Measurements from ENCODE around the gene HASPIN. TPM values are rescaled to one million over a fixed set of nuclear protein-coding genes. Genes with fewer than 3 reads are reported as not detected.
A peak's percentile ranks its signal among the peaks of the same experiment; 100 is the strongest.

The HASPIN gene
- polyA plus RNA-seq (2013), result 0.87 TPM

- WGBS (ENCODE audit: insufficient coverage), result under 1% methylated on average over 71 of the region's 98 CpGs
- POLR2A ChIA-PET, result no interaction called here
- Histone ChIP-seq H3K4me1 (ENCODE audit: control extremely low read depth in 1 of 4, control insufficient read depth in 4 of 4, insufficient read depth in 4 of 4, low read length in 3 of 4) (peaks cover 25 to 43% (median 32%) of the 10 kb centered on the region in 4 experiments), H3K27ac (ENCODE audit: insufficient read depth in 1 of 2, low read depth in 1 of 2, low read length in 2 of 2, poor library complexity in 1 of 2, severe bottlenecking in 2 of 2) (peak within 1 kb of the TSS; percentile 74 to 90), H3K4me3 (ENCODE audit: control insufficient read depth in 1 of 7, extremely low read depth in 1 of 7, insufficient read depth in 4 of 7, low read depth in 2 of 7, low read length in 6 of 7) (peak within 1 kb of the TSS; percentile 81 to 99 (median 91)), H3K36me3 (ENCODE audit: control insufficient read depth in 4 of 4, insufficient read depth in 4 of 4, low read length in 3 of 4) (peaks cover 0 to 30% (median 7%) of the 10 kb centered on the region in 4 experiments), H3K27me3 (replicated peaks in 2 of 5; ENCODE audit: control insufficient read depth in 4 of 5, insufficient read depth in 5 of 5, low read length in 4 of 5) (no peaks in the 10 kb centered on the region), H3K9me3 (ENCODE audit: control extremely low read depth in 1 of 5, control insufficient read depth in 4 of 5, insufficient read depth in 2 of 5, low read depth in 1 of 5, low read length in 4 of 5) (no peaks in the 10 kb centered on the region)
- CTCF ChIA-PET, result interaction anchor here (1.0 to 2.8 kb wide), 5 partner anchors 11 to 102 kb away, joined by 3 to 11 read pairs (median 5); no protein-coding TSS in a partner anchor
- DNase-seq, result peak; percentile 85 to 92 (median 90)
These were observed at the start of gene HASPIN for GRCh38 chr17:3723556-3724377. HASPIN (plus strand) TSS chr17:3723903; CDS start chr17:3723936, 33 bp downstream.

GRCh38 chr17:3675886-3676285, 47.8 kb upstream of the HASPIN start:
- ChIA-PET POLR2A (no interaction called here), CTCF (interaction anchor here (1.5 kb wide), 1 partner anchor 155 kb away, joined by 3 read pairs; no protein-coding TSS in a partner anchor)

GRCh38 chr17:3678095-3678820, 45.4 kb upstream of the HASPIN start:
- CTCF ChIA-PET, result interaction anchor here (0.9 to 1.3 kb wide), 4 partner anchors 14 to 149 kb away, joined by 3 to 4 read pairs (median 3); no protein-coding TSS in a partner anchor

More at GRCh38 chr17:3675886-3676285, 47.8 kb upstream of the HASPIN start:
- DNase-seq, result no peak
- no peaks in the 10 kb centered on the region for H3K9me3 ChIP-seq (ENCODE audit: control extremely low read depth in 1 of 5, control insufficient read depth in 4 of 5, insufficient read depth in 2 of 5, low read depth in 1 of 5, low read length in 4 of 5)
- no peak overlapping the region for H3K27ac ChIP-seq (ENCODE audit: insufficient read depth in 1 of 2, low read depth in 1 of 2, low read length in 2 of 2, poor library complexity in 1 of 2, severe bottlenecking in 2 of 2)
- H3K27me3 ChIP-seq (replicated peaks in 2 of 5; ENCODE audit: control insufficient read depth in 4 of 5, insufficient read depth in 5 of 5, low read length in 4 of 5), result no peaks in the 10 kb centered on the region
- WGBS (ENCODE audit: insufficient coverage), result 94% methylated on average over 11 of the region's 11 CpGs
- no peak overlapping the region for H3K4me3 ChIP-seq (ENCODE audit: control insufficient read depth in 1 of 7, extremely low read depth in 1 of 7, insufficient read depth in 4 of 7, low read depth in 2 of 7, low read length in 6 of 7)
- H3K36me3 ChIP-seq (ENCODE audit: control insufficient read depth in 4 of 4, insufficient read depth in 4 of 4, low read length in 3 of 4), result peaks cover 0 to 3% (median 1%) of the 10 kb centered on the region in 4 experiments
- H3K4me1 ChIP-seq (ENCODE audit: control extremely low read depth in 1 of 4, control insufficient read depth in 4 of 4, insufficient read depth in 4 of 4, low read length in 3 of 4), result no peaks in the 10 kb centered on the region

GRCh38 chr17:3678821-3679530, 44.7 kb upstream of the HASPIN start:
- H3K4me3 ChIP-seq (ENCODE audit: control insufficient read depth in 1 of 7, extremely low read depth in 1 of 7, insufficient read depth in 4 of 7, low read depth in 2 of 7, low read length in 6 of 7), result no peak overlapping the region
- H3K9me3 ChIP-seq (ENCODE audit: control extremely low read depth in 1 of 5, control insufficient read depth in 4 of 5, insufficient read depth in 2 of 5, low read depth in 1 of 5, low read length in 4 of 5), result no peaks in the 10 kb centered on the region
- ChIA-PET CTCF (interaction anchor here (0.9 to 1.3 kb wide), 5 partner anchors 13 to 149 kb away, joined by 3 to 4 read pairs (median 3); no protein-coding TSS in a partner anchor), POLR2A (no interaction called here)
- H3K27ac ChIP-seq (ENCODE audit: insufficient read depth in 1 of 2, low read depth in 1 of 2, low read length in 2 of 2, poor library complexity in 1 of 2, severe bottlenecking in 2 of 2), result no peak overlapping the region
- peaks cover 0 to 3% (median 0%) of the 10 kb centered on the region in 5 experiments for H3K27me3 ChIP-seq (replicated peaks in 2 of 5; ENCODE audit: control insufficient read depth in 4 of 5, insufficient read depth in 5 of 5, low read length in 4 of 5)
- H3K4me1 ChIP-seq (ENCODE audit: control extremely low read depth in 1 of 4, control insufficient read depth in 4 of 4, insufficient read depth in 4 of 4, low read length in 3 of 4), result peaks cover 0 to 2% (median 0%) of the 10 kb centered on the region in 4 experiments
- no peak for DNase-seq
- H3K36me3 ChIP-seq (ENCODE audit: control insufficient read depth in 4 of 4, insufficient read depth in 4 of 4, low read length in 3 of 4), result no peaks in the 10 kb centered on the region
- WGBS (ENCODE audit: insufficient coverage), result 94% methylated on average over 27 of the region's 27 CpGs

More at GRCh38 chr17:3678095-3678820, 45.4 kb upstream of the HASPIN start:
- no peaks in the 10 kb centered on the region for H3K9me3 ChIP-seq (ENCODE audit: control extremely low read depth in 1 of 5, control insufficient read depth in 4 of 5, insufficient read depth in 2 of 5, low read depth in 1 of 5, low read length in 4 of 5)
- H3K4me1 ChIP-seq (ENCODE audit: control extremely low read depth in 1 of 4, control insufficient read depth in 4 of 4, insufficient read depth in 4 of 4, low read length in 3 of 4), result peaks cover 0 to 2% (median 0%) of the 10 kb centered on the region in 4 experiments
- H3K4me3 ChIP-seq (ENCODE audit: control insufficient read depth in 1 of 7, extremely low read depth in 1 of 7, insufficient read depth in 4 of 7, low read depth in 2 of 7, low read length in 6 of 7), result no peak overlapping the region
- no peaks in the 10 kb centered on the region for H3K36me3 ChIP-seq (ENCODE audit: control insufficient read depth in 4 of 4, insufficient read depth in 4 of 4, low read length in 3 of 4)
- no peak overlapping the region for H3K27ac ChIP-seq (ENCODE audit: insufficient read depth in 1 of 2, low read depth in 1 of 2, low read length in 2 of 2, poor library complexity in 1 of 2, severe bottlenecking in 2 of 2)
- H3K27me3 ChIP-seq (replicated peaks in 2 of 5; ENCODE audit: control insufficient read depth in 4 of 5, insufficient read depth in 5 of 5, low read length in 4 of 5), result no peaks in the 10 kb centered on the region
- POLR2A ChIA-PET, result no interaction called here
- WGBS (ENCODE audit: insufficient coverage), result 93% methylated on average over 16 of the region's 16 CpGs
- no peak for DNase-seq

- WGBS (ENCODE audit: insufficient coverage), result 85% methylated on average over 18 of the region's 20 CpGs
- no peak overlapping the region for H3K4me3 ChIP-seq (ENCODE audit: control insufficient read depth in 1 of 7, extremely low read depth in 1 of 7, insufficient read depth in 4 of 7, low read depth in 2 of 7, low read length in 6 of 7)
- H3K4me1 ChIP-seq (ENCODE audit: control extremely low read depth in 1 of 4, control insufficient read depth in 4 of 4, insufficient read depth in 4 of 4, low read length in 3 of 4), result peaks cover 0 to 2% (median 0%) of the 10 kb centered on the region in 4 experiments
- no peak overlapping the region for H3K27ac ChIP-seq (ENCODE audit: insufficient read depth in 1 of 2, low read depth in 1 of 2, low read length in 2 of 2, poor library complexity in 1 of 2, severe bottlenecking in 2 of 2)
- H3K36me3 ChIP-seq (ENCODE audit: control insufficient read depth in 4 of 4, insufficient read depth in 4 of 4, low read length in 3 of 4), result no peaks in the 10 kb centered on the region
- H3K9me3 ChIP-seq (ENCODE audit: control extremely low read depth in 1 of 5, control insufficient read depth in 4 of 5, insufficient read depth in 2 of 5, low read depth in 1 of 5, low read length in 4 of 5), result no peaks in the 10 kb centered on the region
- no peak for DNase-seq
- ChIA-PET CTCF (interaction anchor here (0.9 to 1.3 kb wide), 4 partner anchors 12 to 148 kb away, joined by 3 to 4 read pairs (median 4); no protein-coding TSS in a partner anchor), POLR2A (no interaction called here)
- H3K27me3 ChIP-seq (replicated peaks in 2 of 5; ENCODE audit: control insufficient read depth in 4 of 5, insufficient read depth in 5 of 5, low read length in 4 of 5), result peaks cover 0 to 3% (median 0%) of the 10 kb centered on the region in 5 experiments
These were observed 44.1 kb upstream of the HASPIN start for GRCh38 chr17:3679531-3680126.

- CTCF ChIA-PET, result no interaction called here
- POLR2A ChIA-PET, result no interaction called here
- WGBS (ENCODE audit: insufficient coverage), result 95% methylated on average over 10 of the region's 12 CpGs
These were observed 42.6 kb upstream of the HASPIN start for GRCh38 chr17:3681057-3681456.

More at GRCh38 chr17:3681057-3681456, 42.6 kb upstream of the HASPIN start:
- Histone ChIP-seq H3K36me3 (ENCODE audit: control insufficient read depth in 4 of 4, insufficient read depth in 4 of 4, low read length in 3 of 4) (no peaks in the 10 kb centered on the region), H3K9me3 (ENCODE audit: control extremely low read depth in 1 of 5, control insufficient read depth in 4 of 5, insufficient read depth in 2 of 5, low read depth in 1 of 5, low read length in 4 of 5) (no peaks in the 10 kb centered on the region), H3K27ac (ENCODE audit: insufficient read depth in 1 of 2, low read depth in 1 of 2, low read length in 2 of 2, poor library complexity in 1 of 2, severe bottlenecking in 2 of 2) (no peak overlapping the region), H3K27me3 (replicated peaks in 2 of 5; ENCODE audit: control insufficient read depth in 4 of 5, insufficient read depth in 5 of 5, low read length in 4 of 5) (peaks cover 0 to 8% (median 0%) of the 10 kb centered on the region in 5 experiments), H3K4me3 (ENCODE audit: control insufficient read depth in 1 of 7, extremely low read depth in 1 of 7, insufficient read depth in 4 of 7, low read depth in 2 of 7, low read length in 6 of 7) (no peak overlapping the region), H3K4me1 (ENCODE audit: control extremely low read depth in 1 of 4, control insufficient read depth in 4 of 4, insufficient read depth in 4 of 4, low read length in 3 of 4) (peaks cover 0 to 2% (median 0%) of the 10 kb centered on the region in 4 experiments)
- DNase-seq, result no peak
